ENCODE measurements around the gene DHRS3.

Gene DHRS3

DNA sequence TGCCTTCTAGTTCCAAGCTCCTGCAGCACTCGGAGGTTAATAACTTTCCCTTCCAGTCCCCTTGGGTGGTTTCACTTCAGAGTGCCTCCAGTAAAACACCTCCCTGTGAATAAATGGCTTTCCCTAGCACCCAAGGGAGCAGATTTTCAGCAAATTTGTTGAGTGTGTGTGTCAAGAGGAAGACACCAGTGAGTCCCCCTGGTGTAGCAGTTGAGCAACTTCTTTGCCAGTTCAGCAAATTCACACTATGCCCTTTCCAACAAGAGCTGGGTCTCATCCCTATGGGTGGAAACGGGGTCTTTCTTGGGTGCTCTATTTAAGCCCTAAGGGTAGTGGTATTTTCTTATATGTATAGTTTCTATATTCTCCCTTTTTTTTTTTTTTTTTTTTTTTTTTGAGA lies 25.1 kb upstream of the DHRS3 start:
- no peak overlapping the region for H3K4me3 ChIP-seq (ENCODE audit: low read length)
- no peak for DNase-seq (ENCODE audit: low read depth, low spot score)

DNA sequence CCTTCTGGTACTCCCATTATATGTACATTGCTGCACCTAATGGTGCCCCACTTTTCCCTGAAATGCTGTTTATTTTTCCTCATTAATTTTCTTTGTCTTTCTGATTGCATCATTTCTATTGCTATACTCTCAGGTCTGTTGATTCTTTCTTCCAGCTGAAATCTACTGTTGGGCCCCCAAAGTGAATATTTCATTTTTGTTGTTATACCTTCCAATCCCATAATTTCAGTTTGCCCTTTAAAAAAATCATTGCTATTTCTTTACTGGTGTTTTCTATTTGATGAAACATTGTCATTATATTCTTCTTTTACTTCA lies 22.9 kb upstream of the DHRS3 start:
- H3K4me3 ChIP-seq (ENCODE audit: low read length) = no peak overlapping the region
- DNase-seq (ENCODE audit: low read depth, low spot score) = no peak

DNA sequence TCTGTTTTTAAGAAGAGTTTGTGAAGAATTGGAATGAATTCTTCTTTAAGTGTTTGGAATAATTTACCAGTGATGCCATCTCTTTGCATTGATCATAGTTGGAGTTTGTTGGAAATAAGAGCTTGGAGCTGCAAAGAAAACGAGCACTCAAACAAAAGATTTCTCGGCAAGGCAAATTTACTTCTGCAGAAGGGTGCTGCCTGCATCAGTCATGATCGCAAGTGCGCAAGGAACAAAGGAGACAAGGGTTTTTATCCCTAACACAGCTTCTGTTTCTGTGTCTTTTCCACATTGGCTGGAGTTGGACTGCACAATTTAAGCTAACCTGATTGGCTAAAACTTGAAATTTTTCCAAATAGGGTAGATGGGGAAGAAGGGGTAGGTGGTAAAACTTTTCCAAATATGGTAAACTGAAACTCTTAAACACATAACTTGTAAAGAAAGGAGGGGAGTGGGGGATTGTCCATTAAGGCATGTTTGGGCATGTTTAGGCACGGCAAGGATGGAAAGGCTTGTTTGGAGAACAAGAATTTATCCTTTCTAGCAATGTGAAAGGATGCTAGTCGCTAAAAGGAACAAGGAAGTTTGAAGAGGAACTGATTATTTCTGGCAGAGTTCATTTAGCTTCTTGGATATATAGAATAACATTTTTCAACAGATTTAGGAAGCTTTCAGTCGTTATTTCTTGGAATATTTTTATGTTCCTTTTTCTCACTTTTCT lies 22.4 kb upstream of the DHRS3 start:
- DNase-seq (ENCODE audit: low read depth, low spot score) = no peak
- no peak overlapping the region for H3K4me3 ChIP-seq (ENCODE audit: low read length)

- DNase-seq (ENCODE audit: low read depth, low spot score) = no peak
These were observed 19.7 kb upstream of the DHRS3 start for GRCh38 chr1:12637693-12638092.

DNA sequence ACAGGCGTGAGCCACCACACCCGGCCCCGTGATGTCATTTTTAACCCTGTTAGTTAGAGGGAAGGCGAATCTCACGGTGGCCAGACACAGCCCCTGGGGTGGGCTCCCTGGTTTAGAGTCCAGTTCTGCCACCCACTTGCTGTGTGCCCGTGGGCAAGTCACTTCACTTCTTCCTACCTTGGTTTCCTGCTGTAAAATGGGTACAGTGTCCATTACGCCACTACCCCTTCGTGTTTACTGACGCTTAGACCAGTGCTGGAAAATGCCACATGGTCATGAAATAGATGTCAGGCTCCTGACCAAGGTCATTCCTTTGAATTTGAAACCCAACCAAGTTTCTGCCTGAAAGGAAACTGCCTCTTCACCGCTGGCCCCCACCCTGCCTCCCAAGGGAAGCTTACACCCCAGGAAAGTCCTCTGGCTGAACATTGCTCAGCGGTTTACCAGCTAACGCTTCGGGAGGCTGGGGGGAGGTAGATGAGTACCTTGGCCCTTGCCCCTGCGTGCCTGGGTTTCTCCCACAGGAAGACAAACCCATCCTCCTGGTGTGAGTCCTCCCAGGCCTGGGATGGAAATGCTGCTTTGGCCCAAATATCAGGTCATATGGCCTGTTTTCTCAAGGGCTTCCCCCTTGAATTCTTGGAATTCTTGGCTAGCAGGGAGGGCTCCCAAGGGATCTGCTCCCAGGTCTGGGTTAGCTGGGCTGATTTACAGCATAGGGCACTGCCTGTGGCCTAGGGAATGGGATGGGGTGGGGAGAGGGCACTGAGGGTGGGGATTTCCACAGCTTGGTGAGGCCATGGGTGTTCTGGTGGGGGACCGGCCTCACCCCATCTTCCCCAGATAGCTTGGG lies 18.3 kb upstream of the DHRS3 start:
- no peak for DNase-seq (ENCODE audit: low read depth, low spot score)
- no peak overlapping the region for H3K4me3 ChIP-seq (ENCODE audit: low read length)

More at GRCh38 chr1:12637693-12638092, 19.7 kb upstream of the DHRS3 start:
- H3K4me3 ChIP-seq (ENCODE audit: low read length) = no peak overlapping the region

GRCh38 chr1:12634696-12635202 lies 16.7 kb upstream of the DHRS3 start:
- no peak for DNase-seq (ENCODE audit: low read depth, low spot score)
- no peak overlapping the region for H3K4me3 ChIP-seq (ENCODE audit: low read length)

DNA sequence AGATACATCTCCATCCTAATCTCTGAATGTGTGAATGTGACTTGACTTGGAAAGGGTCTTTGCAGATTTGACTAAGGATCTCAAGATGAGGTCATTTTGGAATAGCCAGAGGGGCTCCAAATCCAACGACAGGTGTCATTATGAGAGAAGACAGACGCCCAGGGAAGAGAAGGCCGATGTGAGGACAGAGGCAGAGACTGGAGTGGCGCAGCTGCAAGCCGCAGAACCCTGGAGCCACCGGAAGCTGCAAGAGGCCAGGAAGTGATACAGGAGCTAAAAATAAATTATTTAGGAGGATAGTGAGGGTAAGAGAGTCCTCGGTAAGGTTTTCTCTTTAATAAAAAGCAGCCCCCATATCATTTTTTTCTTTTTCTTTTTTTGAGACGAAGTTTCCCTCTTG lies 16.1 kb upstream of the DHRS3 start:
- DNase-seq (ENCODE audit: low read depth, low spot score) = no peak
- H3K4me3 ChIP-seq (ENCODE audit: low read length) = no peak overlapping the region

DNA sequence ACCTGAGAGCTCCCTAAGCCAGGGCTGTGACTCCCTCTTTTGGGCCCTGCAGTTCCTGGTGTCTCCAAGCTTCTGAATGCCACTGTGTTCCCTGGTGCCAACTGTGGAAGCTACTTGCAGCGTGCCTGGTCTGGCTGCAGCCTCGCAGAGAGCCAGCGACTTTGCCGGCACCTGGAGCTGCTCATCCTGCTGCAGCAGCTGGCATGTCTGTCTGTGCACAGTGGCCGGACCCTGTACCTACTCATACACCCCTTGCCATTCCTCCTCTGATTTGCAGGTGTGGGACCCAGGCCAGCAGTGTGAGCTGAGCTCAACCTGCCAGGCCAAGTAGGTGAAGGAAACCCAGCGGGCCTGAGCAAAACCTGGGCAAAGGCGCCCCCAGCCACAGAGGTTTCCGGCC lies 13.6 kb upstream of the DHRS3 start:
- no peak overlapping the region for H3K4me3 ChIP-seq (ENCODE audit: low read length)
- no peak for DNase-seq (ENCODE audit: low read depth, low spot score)

GRCh38 chr1:12630946-12631530 lies 13.0 kb upstream of the DHRS3 start:
- H3K4me3 ChIP-seq (ENCODE audit: low read length) = no peak overlapping the region
- DNase-seq (ENCODE audit: low read depth, low spot score) = no peak

DNA sequence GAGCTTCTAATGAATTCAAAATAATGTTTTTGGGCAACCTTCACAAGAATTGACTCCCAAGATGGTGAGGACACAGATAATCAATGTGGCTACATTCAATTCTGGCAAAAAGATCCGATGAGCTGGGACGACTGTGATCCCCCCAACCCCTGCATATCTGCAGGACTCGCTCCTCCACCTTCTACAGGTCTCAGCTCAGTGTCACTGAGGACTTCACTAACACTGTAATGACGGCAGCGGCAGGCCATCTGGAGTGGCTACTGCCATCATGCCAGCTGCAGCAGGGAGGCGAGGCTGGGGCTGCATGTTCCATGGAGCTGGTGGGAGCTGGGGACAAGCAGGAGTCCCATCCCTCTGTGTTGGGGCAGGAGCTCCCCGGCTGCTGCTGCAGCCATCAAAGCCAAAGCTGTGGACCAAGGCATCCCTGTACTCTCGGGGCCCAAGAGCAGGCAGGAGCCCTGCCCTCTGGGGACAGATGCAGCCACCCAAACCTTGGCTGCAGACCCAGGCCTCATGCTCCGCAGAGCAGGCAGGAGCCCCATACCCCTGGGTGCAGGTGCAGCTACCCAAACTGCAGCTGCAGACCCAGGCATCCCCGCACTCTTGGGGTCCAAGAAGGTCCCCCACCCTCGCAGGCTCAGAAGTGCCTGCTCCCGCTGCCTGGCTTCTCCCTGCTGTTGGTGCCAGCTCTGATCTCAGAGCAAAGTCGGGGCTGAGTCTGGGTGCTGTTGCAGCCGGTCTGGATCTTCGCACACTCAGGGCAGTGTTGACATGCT lies 12.2 kb upstream of the DHRS3 start:
- no peak for DNase-seq (ENCODE audit: low read depth, low spot score)
- H3K4me3 ChIP-seq (ENCODE audit: low read length) = no peak overlapping the region

DNA sequence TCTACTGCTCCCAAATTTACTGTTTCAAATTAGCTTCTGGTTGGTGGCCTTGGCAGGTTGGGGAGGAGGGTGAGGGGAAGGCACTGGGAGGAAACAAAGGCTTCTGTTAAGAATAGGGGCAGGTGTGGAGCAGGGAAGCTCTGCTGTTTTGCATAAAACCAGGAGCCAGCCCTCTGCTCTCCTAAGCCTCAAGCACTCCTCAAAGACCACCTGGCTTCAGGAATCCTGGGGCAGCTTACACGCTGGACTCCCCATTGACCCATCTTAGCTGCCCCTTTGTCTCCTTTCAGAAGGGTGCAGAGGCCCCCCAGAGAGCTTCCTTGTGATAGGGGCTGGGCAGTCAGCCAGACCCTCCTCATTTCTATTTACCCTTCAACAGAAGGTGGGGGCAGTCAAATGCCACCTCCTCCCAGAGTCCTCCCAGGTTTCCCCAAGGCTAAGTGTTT lies 11.5 kb upstream of the DHRS3 start:
- no peak for DNase-seq (ENCODE audit: low read depth, low spot score)

DNA sequence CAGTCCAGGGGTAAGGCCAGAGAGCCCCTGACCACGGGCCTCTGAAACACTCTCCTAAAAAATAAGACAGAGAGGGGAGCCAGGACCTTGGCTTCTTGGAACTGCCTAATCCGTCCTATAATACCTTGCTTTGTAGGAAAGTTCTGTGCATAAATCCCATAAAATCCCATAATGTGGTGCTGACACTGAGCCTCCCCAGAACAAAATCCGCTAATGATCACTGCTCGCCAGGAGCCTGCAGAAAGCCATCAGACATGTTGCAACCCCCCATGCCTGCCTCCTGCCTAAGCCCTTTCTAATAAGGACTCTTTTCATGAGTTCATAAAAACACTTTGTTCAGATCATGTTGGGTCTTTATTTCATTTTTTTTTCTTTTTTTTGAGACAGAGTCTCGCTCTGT lies 9.3 kb upstream of the DHRS3 start:
- no peak overlapping the region for H3K4me3 ChIP-seq (ENCODE audit: low read length)
- DNase-seq (ENCODE audit: low read depth, low spot score) = no peak

More for the DNA sequence above, 11.5 kb upstream of the DHRS3 start:
- no peak overlapping the region for H3K4me3 ChIP-seq (ENCODE audit: low read length)

DNA sequence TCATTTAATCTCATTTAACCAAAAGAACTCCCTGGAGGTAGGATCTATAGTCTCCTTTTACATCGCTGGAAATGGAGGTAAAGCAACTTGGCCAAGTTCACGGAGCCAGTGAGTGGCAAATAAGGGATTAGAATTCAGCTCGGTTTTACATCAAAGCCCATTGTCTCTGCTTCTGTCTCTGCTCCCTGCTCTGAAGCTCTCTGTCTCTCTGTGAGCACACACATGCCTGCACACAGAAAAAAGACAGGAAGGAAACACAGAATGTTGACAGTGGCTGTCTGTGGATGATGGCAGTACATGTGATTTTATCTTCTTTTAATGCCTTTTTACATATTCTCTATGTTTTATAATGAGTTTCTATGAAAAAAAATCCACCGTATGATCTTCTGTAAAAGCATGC lies 8.9 kb upstream of the DHRS3 start:
- DNase-seq (ENCODE audit: low read depth, low spot score) = peak; percentile 53
- no peak overlapping the region for H3K4me3 ChIP-seq (ENCODE audit: low read length)

GRCh38 chr1:12625276-12625675 lies 7.3 kb upstream of the DHRS3 start:
- no peak overlapping the region for H3K4me3 ChIP-seq (ENCODE audit: low read length)
- DNase-seq (ENCODE audit: low read depth, low spot score) = no peak

DNA sequence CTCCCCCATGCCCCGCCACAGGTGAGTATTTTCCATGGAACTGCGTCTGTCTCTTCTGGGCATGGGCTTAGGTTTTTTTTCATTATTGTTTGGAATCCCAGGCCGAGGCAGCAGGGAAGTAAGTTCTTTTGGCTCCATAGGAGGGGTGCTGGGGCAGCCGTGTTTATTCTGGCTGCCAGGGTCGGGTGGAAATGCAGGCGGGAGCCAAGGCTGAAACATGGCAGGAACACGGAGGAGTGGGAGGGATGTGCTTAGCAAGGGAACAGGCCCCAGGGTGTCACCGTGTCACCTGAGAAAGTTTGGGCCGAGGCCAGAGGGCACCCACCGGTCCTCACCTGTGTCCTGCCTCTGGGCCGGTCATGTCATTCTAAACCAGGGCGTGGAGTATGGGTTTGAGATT lies 4.5 kb upstream of the DHRS3 start:
- H3K4me3 ChIP-seq (ENCODE audit: low read length) = no peak overlapping the region

DNA sequence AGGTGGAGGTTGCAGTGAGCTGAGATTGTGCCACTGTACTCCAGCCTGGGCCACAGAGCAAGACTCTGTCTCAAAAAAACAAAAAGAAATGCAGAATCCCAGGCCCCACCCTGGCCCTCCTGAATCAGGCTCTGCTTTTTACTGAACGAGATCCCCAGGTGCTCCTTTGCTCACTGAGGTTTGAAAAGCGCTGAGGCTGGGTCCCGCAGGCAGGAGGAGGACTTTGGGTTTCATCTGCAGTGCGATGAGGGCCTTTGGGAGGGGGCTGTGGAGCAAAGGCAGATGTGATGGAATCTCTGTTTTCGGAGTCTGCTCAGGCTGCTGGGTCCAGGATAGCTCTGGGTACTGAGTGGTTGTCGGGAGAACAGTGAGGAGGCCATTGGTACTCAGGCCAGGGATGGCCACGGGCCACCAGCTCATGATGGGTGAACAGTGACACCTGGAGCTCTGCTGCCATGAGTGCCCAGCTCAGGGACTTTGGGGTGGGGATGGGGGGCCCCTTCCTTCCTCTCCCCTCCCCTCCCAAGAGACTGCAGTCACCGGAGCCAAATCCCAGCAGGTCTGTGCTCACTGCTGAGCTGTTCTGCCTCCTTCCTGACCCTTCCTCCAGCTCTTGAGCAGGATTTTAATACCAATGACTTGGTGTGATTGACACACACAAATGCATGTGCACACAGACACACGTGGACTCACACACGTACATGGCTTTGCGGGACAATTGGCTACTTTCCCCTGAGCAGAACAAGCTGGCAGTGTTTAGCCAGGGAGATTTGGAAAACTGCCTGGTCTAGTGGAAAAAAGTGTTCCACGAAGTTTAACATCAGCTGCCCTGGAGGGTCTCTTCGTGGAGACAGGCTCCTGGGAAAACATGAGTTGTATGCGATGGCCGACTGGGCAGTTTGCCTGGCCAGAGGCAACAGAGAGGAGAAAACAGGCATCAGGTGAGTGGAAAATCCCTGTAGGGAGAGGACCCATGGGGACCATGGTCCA lies 3.6 kb upstream of the DHRS3 start:
- H3K4me3 ChIP-seq (ENCODE audit: low read length) = no peak overlapping the region
- DNase-seq (ENCODE audit: low read depth, low spot score) = no peak

More for the DNA sequence above, 4.5 kb upstream of the DHRS3 start:
- DNase-seq (ENCODE audit: low read depth, low spot score) = no peak

GRCh38 chr1:12620931-12621330 lies 2.9 kb upstream of the DHRS3 start:
- no peak for DNase-seq (ENCODE audit: low read depth, low spot score)
- no peak overlapping the region for H3K4me3 ChIP-seq (ENCODE audit: low read length)

DNA sequence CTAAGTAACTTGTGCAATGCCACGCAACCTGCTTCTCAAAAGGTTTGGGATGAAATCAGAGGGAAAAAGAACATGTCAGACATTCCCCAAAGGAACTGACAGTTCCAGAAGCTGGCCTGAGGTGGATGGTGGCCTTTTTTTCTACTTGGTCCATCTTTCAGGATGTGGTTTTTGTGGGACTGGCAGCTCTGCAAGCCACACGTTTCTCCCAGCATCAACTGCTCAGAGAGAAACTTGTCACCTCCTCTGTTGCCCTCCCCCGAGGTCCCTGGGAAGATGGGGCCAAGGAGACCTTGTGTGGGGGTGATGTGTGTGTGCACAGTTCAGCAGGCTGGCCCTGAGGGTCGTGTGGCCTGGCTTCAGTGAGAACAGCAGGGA lies 2.5 kb upstream of the DHRS3 start:
- peak; percentile 77 for DNase-seq (ENCODE audit: low read depth, low spot score)
- no peak overlapping the region for H3K4me3 ChIP-seq (ENCODE audit: low read length)
